Effector CD8-positive, alpha-beta T cell (primary cell): ENCODE results near the gene ABHD2.
"Not testable (repeated sequence)": the region's sequence is repeated elsewhere in the genome, so short reads cannot be mapped to it uniquely, and the experiment has no call there.

Experiments
- DNase-seq: peaks from one replicate; lab custom pipeline; 2025; lab: John Stamatoyannopoulos, UW

ABHD2 gene

GRCh38 chr15:89120479-89121000 is 32.3 kb downstream of the ABHD2 start:
- not testable (repeated sequence) for DNase-seq

DNA sequence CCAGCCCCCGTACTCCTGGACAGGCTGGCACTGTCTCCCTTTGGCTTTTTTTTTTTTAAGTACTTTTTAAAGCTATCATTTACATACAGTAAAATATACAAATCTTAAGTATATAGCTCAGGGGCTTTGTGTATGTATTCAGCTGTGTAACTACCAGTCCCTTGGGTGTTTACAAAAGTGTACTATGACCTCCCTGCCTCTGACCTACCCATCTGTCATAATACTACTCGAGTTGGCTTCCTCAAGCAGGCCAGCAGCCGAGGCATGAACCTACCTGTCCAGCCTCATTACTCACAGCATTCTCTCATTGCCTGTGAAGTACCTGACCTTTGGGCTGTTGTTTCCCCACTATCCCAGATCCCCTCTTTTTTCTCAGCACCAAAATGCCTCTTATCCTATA is 33.2 kb downstream of the ABHD2 start:
- DNase-seq = no peak

DNA sequence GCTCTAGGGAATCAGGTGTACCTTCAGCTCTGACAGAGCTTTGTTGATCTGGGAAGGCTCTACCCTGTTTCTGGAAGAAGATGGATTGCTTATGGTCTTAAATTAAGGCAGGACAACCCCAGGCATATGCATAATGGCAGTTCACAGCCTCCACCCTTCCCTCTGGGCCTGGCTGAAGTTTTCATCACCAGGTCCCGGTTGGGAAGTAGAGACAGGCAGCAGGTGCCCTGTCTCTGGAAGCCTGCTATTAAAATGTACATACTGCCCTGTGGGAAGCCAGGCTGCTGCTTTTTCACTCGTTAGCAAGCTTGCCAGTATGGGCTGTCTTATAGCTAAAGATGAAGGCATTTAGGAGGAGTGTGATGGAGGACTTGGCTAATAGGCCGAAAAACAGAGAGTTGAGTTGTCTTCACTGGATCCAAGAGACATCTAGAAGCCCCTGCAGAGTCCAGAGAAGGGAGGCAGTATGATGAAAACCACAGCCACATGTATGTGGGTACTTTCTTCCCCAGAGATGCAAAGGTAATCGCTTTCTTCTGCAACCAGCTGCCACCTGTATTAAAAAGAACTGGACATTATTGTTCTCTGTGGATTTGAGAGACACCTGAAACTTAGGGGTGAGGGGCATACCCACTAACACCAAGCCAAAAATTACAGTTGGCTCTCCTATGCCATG is 34.4 kb downstream of the ABHD2 start:
- no peak for DNase-seq

GRCh38 chr15:89123181-89123525 is 34.9 kb downstream of the ABHD2 start:
- no peak for DNase-seq

DNA sequence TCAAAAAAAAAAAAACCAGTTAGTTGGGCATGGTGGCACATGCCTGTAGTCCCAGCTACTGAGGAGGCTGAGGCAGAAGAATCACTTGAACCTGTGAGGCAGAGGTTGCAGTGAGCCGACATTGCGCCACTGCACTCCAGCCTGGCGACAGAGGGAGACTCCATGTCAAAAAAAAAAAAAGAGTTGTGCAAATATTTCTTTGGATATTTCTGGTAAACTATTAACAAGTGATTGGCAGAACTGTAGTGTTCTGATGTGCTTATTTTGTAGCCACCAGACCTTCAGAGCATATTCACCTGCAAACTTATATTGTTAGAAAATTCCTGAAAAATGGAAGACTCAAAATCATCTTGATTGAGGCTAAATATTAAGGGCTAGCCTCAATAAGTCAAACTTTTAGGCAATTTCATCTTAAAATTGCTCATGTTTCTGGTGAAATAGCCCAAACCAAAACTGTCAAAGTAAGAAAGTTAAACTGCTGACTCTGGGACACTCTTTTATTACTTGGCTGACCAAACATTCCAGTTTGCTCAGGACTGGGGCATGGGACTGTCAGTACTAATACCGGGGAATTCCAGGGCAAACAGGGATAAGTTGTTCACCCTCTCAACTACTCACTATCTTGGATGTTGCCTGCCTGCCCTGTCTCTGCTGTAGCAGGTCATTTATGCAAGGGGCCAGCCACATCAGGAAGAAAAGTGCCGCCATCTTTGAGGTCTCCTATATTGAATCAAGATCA is 37.0 kb downstream of the ABHD2 start:
- no peak for DNase-seq

- no peak for DNase-seq
Observed at GRCh38 chr15:89126009-89126408, 37.8 kb downstream of the ABHD2 start.

DNA sequence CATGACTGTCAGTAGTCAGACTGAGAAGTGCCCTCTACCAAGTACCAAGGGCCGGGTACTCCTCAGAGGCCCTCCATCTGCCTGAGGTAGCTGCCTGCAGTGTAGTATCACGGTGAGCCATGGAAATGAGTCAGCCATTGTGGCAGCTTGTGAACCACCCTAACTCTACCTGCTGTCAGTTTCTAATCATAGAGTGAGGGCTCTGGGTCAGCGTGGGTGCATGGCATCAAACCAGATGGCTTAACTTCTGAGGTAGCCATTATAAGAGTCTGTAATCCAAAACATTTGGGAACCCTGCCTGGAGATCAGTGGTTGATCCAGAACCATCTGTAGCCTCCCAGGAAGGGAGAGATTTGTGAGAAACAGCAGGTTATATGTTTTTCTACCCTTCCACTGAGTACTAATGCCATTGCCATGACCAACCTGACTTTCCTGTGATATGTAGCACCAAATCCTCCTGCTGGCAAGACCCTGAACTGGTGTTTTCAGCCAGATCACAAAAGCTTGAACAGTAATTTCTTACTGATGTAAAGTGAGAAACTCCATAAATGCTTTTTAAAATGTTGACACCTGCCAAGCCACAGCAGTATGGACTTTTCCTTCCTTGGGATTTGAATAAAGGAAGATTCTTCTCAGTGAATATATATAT is 38.9 kb downstream of the ABHD2 start:
- DNase-seq = no peak

GRCh38 chr15:89128320-89129122 is 40.3 kb downstream of the ABHD2 start:
- DNase-seq = no peak

- peak; percentile 49 for DNase-seq
Observed at GRCh38 chr15:89129123-89129815, 41.0 kb downstream of the ABHD2 start.

- DNase-seq = no peak
Observed at GRCh38 chr15:89129816-89130134, 41.5 kb downstream of the ABHD2 start.

- DNase-seq = no peak
Observed at GRCh38 chr15:89130201-89130600, 41.9 kb downstream of the ABHD2 start.

DNA sequence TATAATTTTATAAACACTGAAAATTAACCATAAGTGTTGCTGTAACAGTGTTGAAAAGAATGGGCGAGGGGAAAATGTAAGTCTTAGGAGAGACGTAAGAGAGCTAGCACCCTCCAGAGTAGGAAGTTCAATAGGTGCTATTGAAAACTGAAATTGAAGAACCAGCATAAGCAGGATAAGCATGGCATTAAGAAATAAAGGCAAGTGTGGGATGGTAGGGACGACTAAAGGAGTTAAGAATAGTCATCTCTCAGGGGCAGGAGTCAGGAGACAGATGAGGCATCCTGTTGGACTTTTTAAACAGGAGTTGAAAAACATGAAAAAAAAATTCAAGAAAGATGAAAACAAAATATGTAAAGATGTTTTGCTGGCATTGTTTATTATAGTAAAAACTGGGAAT is 43.5 kb downstream of the ABHD2 start:
- no peak for DNase-seq

- no peak for DNase-seq
Observed at GRCh38 chr15:89132611-89133507, 44.6 kb downstream of the ABHD2 start.

- not testable (repeated sequence) for DNase-seq
Observed at GRCh38 chr15:89135387-89136077, 47.3 kb downstream of the ABHD2 start.

- DNase-seq = no peak
Observed at GRCh38 chr15:89136078-89136806, 48.0 kb downstream of the ABHD2 start.

DNA sequence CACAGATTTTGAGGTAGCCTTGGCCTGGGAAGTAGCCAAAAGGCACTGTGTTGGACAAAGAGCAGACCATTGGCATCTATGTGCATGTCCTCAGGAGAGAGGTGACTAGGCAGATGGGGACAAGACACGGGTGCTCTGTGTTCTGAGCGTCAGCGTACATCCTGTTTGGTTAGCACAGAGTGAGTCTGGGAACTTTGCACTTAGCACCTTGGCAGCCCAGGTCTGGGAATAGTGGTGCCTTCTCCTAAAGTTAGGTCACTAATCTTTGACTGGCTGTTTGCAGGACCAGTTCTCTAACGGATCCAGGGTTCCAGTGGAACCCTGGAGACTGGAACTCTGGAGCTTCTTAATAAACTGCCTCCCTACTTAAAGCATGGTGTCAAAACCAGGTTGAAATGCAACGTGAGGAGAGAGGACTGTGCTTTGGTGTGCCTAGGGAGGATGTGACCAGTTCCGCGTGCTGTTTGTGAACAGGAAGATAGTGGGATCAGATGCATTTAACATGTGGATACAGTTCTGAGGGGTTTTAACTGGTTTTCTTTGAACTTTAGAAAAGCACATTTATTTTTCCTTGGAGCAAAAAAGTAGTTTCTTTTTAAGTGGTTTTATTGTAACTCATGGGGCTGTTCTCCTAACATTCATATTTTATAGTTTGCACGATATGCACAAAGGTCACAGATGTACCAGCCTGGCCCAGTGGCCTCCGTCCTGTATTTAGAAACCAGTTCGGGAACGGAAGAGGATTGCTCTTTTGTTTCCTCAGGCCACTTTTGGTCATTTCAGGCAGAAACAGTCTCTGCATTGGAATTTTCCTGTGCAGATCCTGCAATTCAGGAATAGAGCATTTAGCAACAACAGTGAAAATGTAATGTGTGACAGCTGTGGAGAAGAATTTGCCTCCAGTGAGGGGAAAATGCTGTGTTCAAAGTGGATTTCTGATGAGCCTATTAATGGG is 48.8 kb downstream of the ABHD2 start:
- DNase-seq = no peak

DNA sequence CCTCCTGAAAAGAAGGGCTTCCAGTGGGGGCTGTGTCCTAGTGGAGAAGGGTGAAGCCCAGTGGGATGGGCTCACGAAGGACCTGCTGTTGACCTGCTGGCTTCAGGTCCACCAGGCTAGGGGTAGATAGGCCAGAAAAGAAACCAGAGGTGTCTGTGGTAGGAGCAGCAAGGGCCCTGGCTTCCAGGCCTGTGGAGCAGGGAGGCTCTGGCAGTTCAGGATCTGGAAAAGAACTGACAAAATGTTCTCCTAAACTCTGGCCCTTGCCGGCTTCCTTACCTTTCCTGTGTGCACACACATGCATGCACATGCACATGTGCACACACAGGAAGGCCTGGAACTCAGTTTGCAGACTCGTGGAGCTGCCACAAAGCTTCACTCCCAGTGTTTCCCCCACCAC is 49.7 kb downstream of the ABHD2 start:
- DNase-seq = no peak

GRCh38 chr15:89138999-89139612 is 50.9 kb downstream of the ABHD2 start:
- DNase-seq = no peak
